HG02885 (cell line): ENCODE results near the gene COL1A2.
A peak's percentile ranks its signal among the peaks of the same experiment; 100 is the strongest.

ENCODE experiments used
- ATAC-seq: cut with Tn5 transposase; IDR thresholded peaks from one replicate; pipeline ENCODE4 v1.9.1; 2021; ENCODE audit warnings: mild to moderate bottlenecking; ENCODE audit not compliant: unreplicated experiment, poor library complexity

COL1A2 gene

GRCh38 chr7:94431619-94432280, 37.1 kb downstream of the COL1A2 start:
- no peak for ATAC-seq

- ATAC-seq: no peak
These were observed 37.6 kb downstream of the COL1A2 start for GRCh38 chr7:94432281-94432670.

GRCh38 chr7:94432817-94433216, 38.1 kb downstream of the COL1A2 start:
- ATAC-seq: no peak

- no peak for ATAC-seq
These were observed 38.5 kb downstream of the COL1A2 start for GRCh38 chr7:94433224-94433623.

GRCh38 chr7:94434042-94434441, 39.3 kb downstream of the COL1A2 start:
- ATAC-seq: no peak

GRCh38 chr7:94436018-94436604, 41.4 kb downstream of the COL1A2 start:
- peak; percentile 99 for ATAC-seq

GRCh38 chr7:94436700-94437099, 42.0 kb downstream of the COL1A2 start:
- ATAC-seq: no peak

- ATAC-seq: no peak
These were observed 45.2 kb downstream of the COL1A2 start for GRCh38 chr7:94439893-94440381.

GRCh38 chr7:94440451-94441039, 45.9 kb downstream of the COL1A2 start:
- no peak for ATAC-seq

GRCh38 chr7:94441138-94441537, 46.4 kb downstream of the COL1A2 start:
- no peak for ATAC-seq

- no peak for ATAC-seq
These were observed 47.9 kb downstream of the COL1A2 start for GRCh38 chr7:94442639-94443038.

- ATAC-seq: no peak
These were observed 50.1 kb downstream of the COL1A2 start for GRCh38 chr7:94444813-94445212.

- ATAC-seq: no peak
These were observed 51.0 kb downstream of the COL1A2 start for GRCh38 chr7:94445696-94446194.

- no peak for ATAC-seq
These were observed 51.6 kb downstream of the COL1A2 start for GRCh38 chr7:94446308-94446707.

GRCh38 chr7:94449151-94449725, 54.5 kb downstream of the COL1A2 start:
- ATAC-seq: peak; percentile 85

- ATAC-seq: no peak
These were observed 55.5 kb downstream of the COL1A2 start for GRCh38 chr7:94450044-94450697.

GRCh38 chr7:94451187-94451586, 56.5 kb downstream of the COL1A2 start:
- no peak for ATAC-seq

- ATAC-seq: no peak
These were observed 57.5 kb downstream of the COL1A2 start for GRCh38 chr7:94452239-94452638.

GRCh38 chr7:94453898-94454297, 59.2 kb downstream of the COL1A2 start:
- ATAC-seq: no peak

- ATAC-seq: no peak
These were observed 63.3 kb downstream of the COL1A2 start for GRCh38 chr7:94458041-94458440.

- no peak for ATAC-seq
These were observed 71.8 kb downstream of the COL1A2 start for GRCh38 chr7:94466516-94466915.
